Stimulated activated CD8-positive, alpha-beta memory T cell treated with anti-CD3 and anti-CD28 coated beads, Interleukin-4, amount 100 ng/mL, for 24 hours (primary cell): ENCODE results near the gene ZNF576.
"Not testable (repeated sequence)": the region's sequence is repeated elsewhere in the genome, so short reads cannot be mapped to it uniquely, and the experiment has no call there.

ENCODE experiments used
- DNase-seq: peaks from one replicate; pipeline ENCODE4 v3.0.0-alpha.2; 2020; ENCODE audit warnings: low read depth

Gene ZNF576

GRCh38 chr19:43595999-43596841 is at the start of gene ZNF576, which contains the start of gene IRGQ:
TSS of gene ZNF576 (plus strand) at chr19:43596595. CDS start at chr19:43597109, 514 bp downstream.
TSS of gene IRGQ (minus strand) at chr19:43596134. CDS start at chr19:43595338, 796 bp downstream.
- peak; percentile 100 for DNase-seq

GRCh38 chr19:43547926-43548325 is 48.5 kb upstream of the ZNF576 start:
- not testable (repeated sequence) for DNase-seq

- DNase-seq, result no peak
Observed at GRCh38 chr19:43548706-43549105, 47.7 kb upstream of the ZNF576 start.

GRCh38 chr19:43551399-43552197 is 44.8 kb upstream of the ZNF576 start:
- DNase-seq, result no peak

GRCh38 chr19:43552198-43552450 is 44.3 kb upstream of the ZNF576 start:
- no peak for DNase-seq

GRCh38 chr19:43552616-43553015 is 43.8 kb upstream of the ZNF576 start:
- no peak for DNase-seq

GRCh38 chr19:43553656-43554055 is 42.7 kb upstream of the ZNF576 start:
- DNase-seq, result no peak

- no peak for DNase-seq
Observed at GRCh38 chr19:43554317-43554895, 42.0 kb upstream of the ZNF576 start.

- DNase-seq, result peak; percentile 73
Observed at GRCh38 chr19:43555185-43555770, 41.1 kb upstream of the ZNF576 start.

- no peak for DNase-seq
Observed at GRCh38 chr19:43560687-43561086, 35.7 kb upstream of the ZNF576 start.

- no peak for DNase-seq
Observed at GRCh38 chr19:43561139-43561970, 35.0 kb upstream of the ZNF576 start.

- no peak for DNase-seq
Observed at GRCh38 chr19:43562226-43562697, 34.1 kb upstream of the ZNF576 start.

GRCh38 chr19:43562698-43563241 is 33.6 kb upstream of the ZNF576 start:
- DNase-seq, result peak; percentile 57

- DNase-seq, result no peak
Observed at GRCh38 chr19:43563816-43564457, 32.5 kb upstream of the ZNF576 start.

- no peak for DNase-seq
Observed at GRCh38 chr19:43564800-43565199, 31.6 kb upstream of the ZNF576 start.

GRCh38 chr19:43569657-43570056 is 26.7 kb upstream of the ZNF576 start:
- DNase-seq, result no peak

GRCh38 chr19:43570174-43570791 is 26.1 kb upstream of the ZNF576 start:
- no peak for DNase-seq

GRCh38 chr19:43572171-43572588 is 24.2 kb upstream of the ZNF576 start:
- no peak for DNase-seq

- no peak for DNase-seq
Observed at GRCh38 chr19:43574424-43575155, 21.8 kb upstream of the ZNF576 start.
